Subcutaneous abdominal adipose tissue (tissue), 5 donors: ENCODE data around the gene N4BP2.
A peak's percentile ranks its signal among the peaks of the same experiment; 100 is the strongest.

Source experiments
- H3K27ac ChIP-seq: one replicate; pipeline ENCODE4 v1.7.0; 2013; ENCODE audit warnings: low read depth, mild to moderate bottlenecking, inconsistent platforms, low read length, moderate library complexity
- H3K27me3 ChIP-seq, 5 donors: one replicate each; pipeline ENCODE4 v1.7.0; 2013; ENCODE audit warnings: low read length in 5 of 5, inconsistent platforms in 1 of 5; ENCODE audit not compliant: control insufficient read depth in 5 of 5, insufficient read depth in 4 of 5
- H3K36me3 ChIP-seq, 5 donors: one replicate each; pipeline ENCODE4 v1.7.0; 2013; ENCODE audit warnings: low read length in 5 of 5; ENCODE audit not compliant: control insufficient read depth in 5 of 5, insufficient read depth in 5 of 5
- H3K4me1 ChIP-seq, 5 donors: one replicate each; pipeline ENCODE4 v1.7.0; 2013; ENCODE audit warnings: low read length in 5 of 5, mild to moderate bottlenecking in 3 of 5, moderate library complexity in 1 of 5; ENCODE audit not compliant: control insufficient read depth in 5 of 5, insufficient read depth in 5 of 5
- H3K4me3 ChIP-seq, 5 donors: one replicate each; pipeline ENCODE4 v1.7.0; 2013; ENCODE audit warnings: low read length in 5 of 5, low read depth in 1 of 5
- H3K9ac ChIP-seq, 5 donors: one replicate each; pipeline ENCODE4 v1.7.0; 2013; ENCODE audit warnings: low read length in 5 of 5, mild to moderate bottlenecking in 4 of 5, moderate library complexity in 3 of 5
- H3K9me3 ChIP-seq, 5 donors: one replicate each; pipeline ENCODE4 v1.7.0; 2013; ENCODE audit warnings: low read length in 5 of 5; ENCODE audit not compliant: control insufficient read depth in 5 of 5
- donor health status: healthy.
- donor health status: healthy.
- donor health status: healthy.
- donor health status: healthy.
- donor health status: healthy.

N4BP2 gene

GRCh38 chr4:40194602-40195161, 138.0 kb downstream of the N4BP2 start:
- H3K4me3 ChIP-seq: no peak overlapping the region
- no peaks in the 10 kb centered on the region for H3K36me3 ChIP-seq
- H3K4me1 ChIP-seq: peaks cover 0 to 6% (median 0%) of the 10 kb centered on the region in 5 donors
- no peak overlapping the region for H3K27ac ChIP-seq
- no peaks in the 10 kb centered on the region for H3K9me3 ChIP-seq
- H3K27me3 ChIP-seq: peaks cover 0 to 5% (median 0%) of the 10 kb centered on the region in 5 donors
- H3K9ac ChIP-seq: no peak overlapping the region

- Histone ChIP-seq H3K4me1 (peaks cover 0 to 6% (median 0%) of the 10 kb centered on the region in 5 donors), H3K27ac (no peak overlapping the region), H3K4me3 (no peak overlapping the region), H3K9ac (no peak overlapping the region), H3K9me3 (no peaks in the 10 kb centered on the region), H3K27me3 (peaks cover 0 to 10% (median 0%) of the 10 kb centered on the region in 5 donors), H3K36me3 (no peaks in the 10 kb centered on the region)
These were observed 138.8 kb downstream of the N4BP2 start for GRCh38 chr4:40195182-40196177.

- peaks cover 0 to 10% (median under 1%) of the 10 kb centered on the region in 5 donors for H3K27me3 ChIP-seq
- no peaks in the 10 kb centered on the region for H3K9me3 ChIP-seq
- no peaks in the 10 kb centered on the region for H3K36me3 ChIP-seq
- H3K27ac ChIP-seq: no peak overlapping the region
- no peak overlapping the region for H3K9ac ChIP-seq
- H3K4me3 ChIP-seq: no peak overlapping the region
- peaks cover 0 to 3% (median 0%) of the 10 kb centered on the region in 5 donors for H3K4me1 ChIP-seq
These were observed 139.6 kb downstream of the N4BP2 start for GRCh38 chr4:40196272-40196671.

- Histone ChIP-seq H3K27me3 (peaks cover 0 to 10% (median 3%) of the 10 kb centered on the region in 5 donors), H3K4me3 (peak within 1 kb of the TSS in 3 of 5 donors; percentile 27 to 51 (median 27)), H3K9me3 (no peaks in the 10 kb centered on the region), H3K9ac (no peak within 1 kb of the TSS), H3K4me1 (no peaks in the 10 kb centered on the region), H3K36me3 (no peaks in the 10 kb centered on the region), H3K27ac (no peak within 1 kb of the TSS)
These were observed 140.2 kb downstream of the N4BP2 start, which contains the start of gene RHOH for GRCh38 chr4:40196724-40197281. Gene RHOH (plus strand): TSS chr4:40197031. CDS start chr4:40243387, 46,356 bp downstream.

- H3K4me3 ChIP-seq: peak overlapping the region in 3 of 5 donors; percentile 27 to 51 (median 32)
- no peaks in the 10 kb centered on the region for H3K9me3 ChIP-seq
- H3K36me3 ChIP-seq: no peaks in the 10 kb centered on the region
- no peak overlapping the region for H3K9ac ChIP-seq
- peaks cover 0 to 10% (median 3%) of the 10 kb centered on the region in 5 donors for H3K27me3 ChIP-seq
- H3K27ac ChIP-seq: peak overlapping the region; percentile 2
- H3K4me1 ChIP-seq: no peaks in the 10 kb centered on the region
These were observed 141.4 kb downstream of the N4BP2 start for GRCh38 chr4:40197879-40198689.

- Histone ChIP-seq H3K27ac (no peak overlapping the region), H3K9me3 (no peaks in the 10 kb centered on the region), H3K9ac (no peak overlapping the region), H3K4me3 (no peak overlapping the region), H3K36me3 (no peaks in the 10 kb centered on the region), H3K4me1 (no peaks in the 10 kb centered on the region), H3K27me3 (peaks cover 0 to 10% (median 3%) of the 10 kb centered on the region in 5 donors)
These were observed 142.6 kb downstream of the N4BP2 start for GRCh38 chr4:40199179-40199670.

- Histone ChIP-seq H3K4me3 (peak overlapping the region in 1 of 5 donors; percentile 10), H3K4me1 (peaks cover 0 to 2% (median 0%) of the 10 kb centered on the region in 5 donors), H3K27ac (no peak overlapping the region), H3K9me3 (no peaks in the 10 kb centered on the region), H3K36me3 (no peaks in the 10 kb centered on the region), H3K9ac (no peak overlapping the region), H3K27me3 (peaks cover 0 to 10% (median 3%) of the 10 kb centered on the region in 5 donors)
These were observed 143.6 kb downstream of the N4BP2 start for GRCh38 chr4:40199999-40200874.

GRCh38 chr4:40200875-40201801, 144.5 kb downstream of the N4BP2 start:
- no peak overlapping the region for H3K27ac ChIP-seq
- H3K4me3 ChIP-seq: peak overlapping the region in 1 of 5 donors; percentile 10
- no peaks in the 10 kb centered on the region for H3K9me3 ChIP-seq
- peaks cover 0 to 10% (median 4%) of the 10 kb centered on the region in 5 donors for H3K27me3 ChIP-seq
- peaks cover 0 to 3% (median 0%) of the 10 kb centered on the region in 5 donors for H3K4me1 ChIP-seq
- no peaks in the 10 kb centered on the region for H3K36me3 ChIP-seq
- no peak overlapping the region for H3K9ac ChIP-seq
